NT2/D1 (cell line): ENCODE measurements around the gene STARD4.

ENCODE experiments used
- SUZ12 ChIP-seq: IDR thresholded peaks from 2 replicates; pipeline ENCODE4 v1.6.1; 2011; ENCODE audit not compliant: insufficient read length, insufficient read depth; ENCODE audit errors: extremely low read depth
- YY1 ChIP-seq: IDR thresholded peaks from 2 replicates; pipeline ENCODE4 v1.6.1; 2011; ENCODE audit not compliant: insufficient read length, insufficient read depth
- ZNF274 ChIP-seq: IDR thresholded peaks from 2 replicates; pipeline ENCODE4 v1.6.1; 2011; ENCODE audit warnings: mild to moderate bottlenecking, low read depth, low read length

GRCh38 chr5:111509119-111509518 is 3.2 kb downstream of the STARD4 start:
- no peak for TF ChIP-seq ZNF274
- TF ChIP-seq YY1 = no peak
- TF ChIP-seq SUZ12 = no peak
